ENCODE results near the gene DYNLT5. TPM values are rescaled to one million over a fixed set of nuclear protein-coding genes. Genes with fewer than 3 reads are reported as not detected.
"Not testable (repeated sequence)": the region's sequence is repeated elsewhere in the genome, so short reads cannot be mapped to it uniquely, and the experiment has no call there.

Gene DYNLT5
- polyA plus RNA-seq, 3 donors from 2014 or later: not detected

DNA sequence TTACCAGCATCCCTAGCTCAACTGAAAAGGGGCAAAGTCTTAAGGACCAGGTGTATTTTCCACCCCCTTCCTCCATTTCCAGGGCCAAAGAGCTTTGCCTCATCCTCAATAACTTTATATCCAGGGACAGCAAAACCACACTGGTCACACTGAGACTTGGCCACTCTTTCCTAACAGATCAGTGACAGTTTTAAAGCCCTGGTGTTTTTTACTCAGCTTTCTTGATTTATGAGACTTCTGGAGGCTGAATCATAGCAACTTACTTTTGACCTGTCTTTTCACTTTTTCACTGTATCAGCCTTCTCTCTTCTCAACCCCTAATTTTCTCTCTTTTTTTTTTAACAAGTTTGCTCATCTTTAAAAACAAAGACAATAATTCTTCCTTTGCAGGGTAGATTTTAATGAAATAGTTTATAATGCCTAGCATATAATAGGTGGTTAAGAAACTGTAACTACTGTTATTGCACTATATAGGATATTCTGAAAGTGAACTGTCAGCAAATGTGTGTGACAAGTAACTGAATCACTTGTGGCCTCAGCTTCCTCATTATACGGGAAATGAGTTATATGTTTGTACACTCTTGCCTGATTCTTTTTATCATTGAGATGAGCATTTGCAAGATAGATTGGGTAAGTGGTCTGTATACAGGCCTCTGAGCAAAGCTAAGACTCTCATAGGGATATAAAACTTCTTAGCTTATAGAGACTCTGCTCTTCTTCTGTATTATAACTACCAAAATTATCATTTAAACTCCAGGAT, 19.7 kb upstream of the DYNLT5 start:
- H3K4me3 Mint-ChIP-seq: no peak overlapping the region
- no peak for DNase-seq
- H3K36me3 Mint-ChIP-seq: no peaks in the 10 kb centered on the region

GRCh38 chr1:66733348-66734017, 18.8 kb upstream of the DYNLT5 start:
- Mint-ChIP-seq H3K36me3 (no peaks in the 10 kb centered on the region), H3K9me3 (no peaks in the 10 kb centered on the region), H3K4me1 (peaks cover 0 to 5% of the 10 kb centered on the region in 2 donors), H3K4me3 (no peak overlapping the region), H3K27ac (no peak overlapping the region), H3K27me3 (ENCODE audit: low read depth in 3 of 3) (peaks cover 0 to 4% (median 4%) of the 10 kb centered on the region in 3 donors)
- DNase-seq: no peak

More for the DNA sequence above, 19.7 kb upstream of the DYNLT5 start:
- peaks cover 0 to 6% (median 4%) of the 10 kb centered on the region in 3 donors for H3K27me3 Mint-ChIP-seq (ENCODE audit: low read depth in 3 of 3)
- H3K4me1 Mint-ChIP-seq: peaks cover 0 to 5% of the 10 kb centered on the region in 2 donors
- H3K27ac Mint-ChIP-seq: no peak overlapping the region
- no peaks in the 10 kb centered on the region for H3K9me3 Mint-ChIP-seq

- not testable (repeated sequence) for H3K36me3 Mint-ChIP-seq; DNase-seq; H3K9me3 Mint-ChIP-seq; H3K27ac Mint-ChIP-seq; H3K4me1 Mint-ChIP-seq; H3K4me3 Mint-ChIP-seq; H3K27me3 Mint-ChIP-seq (ENCODE audit: low read depth in 3 of 3)
Measured at GRCh38 chr1:66734531-66734930, 17.7 kb upstream of the DYNLT5 start.

DNA sequence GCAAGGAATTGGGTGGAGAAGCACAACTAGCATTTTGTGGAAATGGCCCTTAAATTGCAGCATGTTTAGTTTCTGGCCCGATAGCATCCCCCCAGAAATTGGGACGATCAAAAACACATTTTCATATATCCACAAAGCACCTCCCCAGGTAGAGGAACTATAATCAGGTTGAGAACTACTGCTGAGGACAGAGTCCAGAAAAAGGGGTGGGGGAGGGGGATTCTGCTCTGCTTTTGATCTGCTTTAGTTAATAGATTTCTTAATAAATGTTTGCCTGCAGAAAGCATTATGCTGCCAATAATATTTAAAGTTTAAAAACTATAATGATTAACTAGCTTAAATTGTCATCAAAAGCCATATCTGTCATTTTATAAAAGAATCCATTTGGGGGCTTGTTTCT, 14.4 kb upstream of the DYNLT5 start:
- H3K4me1 Mint-ChIP-seq: peaks cover 0 to 5% of the 10 kb centered on the region in 2 donors
- no peak overlapping the region for H3K4me3 Mint-ChIP-seq
- DNase-seq: no peak
- no peaks in the 10 kb centered on the region for H3K36me3 Mint-ChIP-seq
- no peak overlapping the region for H3K27ac Mint-ChIP-seq
- H3K9me3 Mint-ChIP-seq: no peaks in the 10 kb centered on the region
- peaks cover 0 to 2% (median 0%) of the 10 kb centered on the region in 3 donors for H3K27me3 Mint-ChIP-seq (ENCODE audit: low read depth in 3 of 3)

GRCh38 chr1:66739401-66740157, 12.7 kb upstream of the DYNLT5 start:
- no peaks in the 10 kb centered on the region for H3K36me3 Mint-ChIP-seq
- H3K27ac Mint-ChIP-seq: no peak overlapping the region
- peaks cover 0 to 5% of the 10 kb centered on the region in 2 donors for H3K4me1 Mint-ChIP-seq
- peaks cover 0 to 3% (median 2%) of the 10 kb centered on the region in 3 donors for H3K27me3 Mint-ChIP-seq (ENCODE audit: low read depth in 3 of 3)
- H3K9me3 Mint-ChIP-seq: no peaks in the 10 kb centered on the region
- no peak overlapping the region for H3K4me3 Mint-ChIP-seq
- DNase-seq: no peak

- no peak overlapping the region for H3K4me3 Mint-ChIP-seq
- H3K27me3 Mint-ChIP-seq (ENCODE audit: low read depth in 3 of 3): peaks cover 3 to 4% (median 3%) of the 10 kb centered on the region in 3 donors
- H3K36me3 Mint-ChIP-seq: no peaks in the 10 kb centered on the region
Measured at GRCh38 chr1:66745451-66745850, 6.8 kb upstream of the DYNLT5 start.

DNA sequence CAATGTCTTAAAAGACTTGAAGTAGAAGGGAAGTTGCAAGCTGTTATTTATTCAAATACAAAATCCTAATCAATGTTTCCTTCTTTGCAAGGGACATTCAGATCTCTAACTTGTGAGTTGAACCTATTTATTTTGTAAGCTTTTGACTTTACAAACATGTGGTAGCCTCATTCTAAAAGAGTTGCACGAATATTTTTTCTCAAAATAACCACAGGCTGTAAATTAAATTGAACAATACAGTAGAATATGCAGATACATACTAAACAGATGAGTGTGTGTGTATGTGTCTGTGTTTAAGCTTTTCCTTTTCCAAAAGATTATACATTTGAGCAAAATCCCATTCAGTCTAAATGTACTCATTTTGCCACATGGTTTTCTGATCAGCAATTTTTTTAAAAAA, 4.8 kb upstream of the DYNLT5 start:
- no peak for DNase-seq
- Mint-ChIP-seq H3K27me3 (ENCODE audit: low read depth in 3 of 3) (peaks cover 12 to 14% (median 12%) of the 10 kb centered on the region in 3 donors), H3K9me3 (no peaks in the 10 kb centered on the region), H3K27ac (no peak overlapping the region), H3K4me1 (peaks cover 0 to 5% of the 10 kb centered on the region in 2 donors), H3K4me3 (no peak overlapping the region), H3K36me3 (no peaks in the 10 kb centered on the region)

More at GRCh38 chr1:66745451-66745850, 6.8 kb upstream of the DYNLT5 start:
- Mint-ChIP-seq H3K27ac (no peak overlapping the region), H3K9me3 (no peaks in the 10 kb centered on the region), H3K4me1 (no peaks in the 10 kb centered on the region)
- DNase-seq: no peak

DNA sequence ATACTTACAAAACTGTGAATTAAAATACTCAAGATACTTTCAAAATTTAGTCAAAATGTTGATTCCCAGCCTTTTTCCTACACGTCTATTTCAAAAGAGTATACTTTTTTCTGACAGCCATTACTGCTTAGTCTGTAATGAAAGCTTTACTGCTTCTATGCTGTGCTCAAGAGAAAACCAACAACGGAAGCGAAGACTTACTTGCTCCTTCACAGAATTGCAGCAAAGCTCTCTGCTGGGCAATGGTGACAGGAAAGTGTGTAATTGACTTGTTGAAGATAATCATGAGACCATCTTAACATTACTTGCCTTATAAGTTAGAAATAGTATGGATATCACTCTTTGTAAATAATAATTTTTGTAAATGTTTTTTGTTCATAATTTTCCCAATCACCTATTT, 1.7 kb upstream of the DYNLT5 start:
- peaks cover 12 to 20% (median 12%) of the 10 kb centered on the region in 3 donors for H3K27me3 Mint-ChIP-seq (ENCODE audit: low read depth in 3 of 3)
- peaks cover 0 to 3% (median 0%) of the 10 kb centered on the region in 3 donors for H3K36me3 Mint-ChIP-seq
- H3K9me3 Mint-ChIP-seq: no peaks in the 10 kb centered on the region
- H3K4me1 Mint-ChIP-seq: peaks cover 6 to 8% of the 10 kb centered on the region in 2 donors
- no peak overlapping the region for H3K27ac Mint-ChIP-seq
- no peak for DNase-seq
- H3K4me3 Mint-ChIP-seq: no peak overlapping the region

GRCh38 chr1:66751160-66751559, 1.1 kb upstream of the DYNLT5 start:
- H3K27me3 Mint-ChIP-seq (ENCODE audit: low read depth in 3 of 3): peaks cover 12 to 20% (median 12%) of the 10 kb centered on the region in 3 donors
- H3K27ac Mint-ChIP-seq: no peak overlapping the region
- H3K4me1 Mint-ChIP-seq: peaks cover 6 to 8% of the 10 kb centered on the region in 2 donors
- no peaks in the 10 kb centered on the region for H3K9me3 Mint-ChIP-seq
- H3K4me3 Mint-ChIP-seq: no peak overlapping the region
- H3K36me3 Mint-ChIP-seq: peaks cover 0 to 3% (median 0%) of the 10 kb centered on the region in 3 donors
- DNase-seq: no peak

GRCh38 chr1:66752671-66753371, 562 bp downstream of the DYNLT5 start:
- H3K27me3 Mint-ChIP-seq (ENCODE audit: low read depth in 3 of 3): peaks cover 12 to 16% (median 12%) of the 10 kb centered on the region in 3 donors
- H3K9me3 Mint-ChIP-seq: no peaks in the 10 kb centered on the region
- H3K27ac Mint-ChIP-seq: no peak overlapping the region
- peak overlapping the region in 4 of 5 donors; percentile 44 to 72 (median 60) for H3K4me3 Mint-ChIP-seq
- H3K36me3 Mint-ChIP-seq: peaks cover 0 to 3% (median 0%) of the 10 kb centered on the region in 3 donors
- H3K4me1 Mint-ChIP-seq: peaks cover 6 to 8% of the 10 kb centered on the region in 2 donors
- DNase-seq: no peak

GRCh38 chr1:66757722-66758240, 5.5 kb downstream of the DYNLT5 start:
- H3K4me1 Mint-ChIP-seq: peaks cover 3 to 5% of the 10 kb centered on the region in 2 donors
- H3K4me3 Mint-ChIP-seq: no peak overlapping the region
- no peak overlapping the region for H3K27ac Mint-ChIP-seq
- H3K27me3 Mint-ChIP-seq (ENCODE audit: low read depth in 3 of 3): peaks cover 3 to 7% (median 3%) of the 10 kb centered on the region in 3 donors
- peaks cover 0 to 3% (median 0%) of the 10 kb centered on the region in 3 donors for H3K36me3 Mint-ChIP-seq
- H3K9me3 Mint-ChIP-seq: no peaks in the 10 kb centered on the region
- no peak for DNase-seq

DNA sequence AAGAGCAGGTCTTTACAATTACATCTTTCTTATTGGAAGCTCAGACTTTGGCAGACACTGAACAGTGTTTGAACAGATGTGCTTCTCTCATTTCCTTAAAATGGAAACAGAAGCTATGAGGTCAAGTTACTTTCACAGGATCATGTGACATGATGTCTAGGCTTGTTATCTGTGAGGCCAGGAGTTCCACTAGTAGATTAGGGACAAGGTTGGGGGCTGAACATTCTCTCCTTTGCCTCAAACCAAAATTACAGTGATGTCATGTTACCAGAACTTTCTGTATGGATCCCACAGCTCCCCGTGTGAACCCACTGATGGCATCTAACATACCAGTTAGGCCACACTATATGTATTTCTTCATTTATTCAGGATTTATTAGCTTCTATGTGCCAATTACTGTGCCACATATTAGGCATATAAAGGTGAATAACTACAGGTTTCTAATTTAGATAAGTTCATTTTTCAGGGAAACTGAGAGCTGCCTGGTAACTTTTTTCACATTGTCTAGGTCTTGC, 6.0 kb downstream of the DYNLT5 start:
- no peaks in the 10 kb centered on the region for H3K4me1 Mint-ChIP-seq
- peaks cover 3 to 7% (median 3%) of the 10 kb centered on the region in 3 donors for H3K27me3 Mint-ChIP-seq (ENCODE audit: low read depth in 3 of 3)
- no peak overlapping the region for H3K4me3 Mint-ChIP-seq
- H3K36me3 Mint-ChIP-seq: no peaks in the 10 kb centered on the region
- no peak for DNase-seq
- H3K27ac Mint-ChIP-seq: no peak overlapping the region
- H3K9me3 Mint-ChIP-seq: no peaks in the 10 kb centered on the region

DNA sequence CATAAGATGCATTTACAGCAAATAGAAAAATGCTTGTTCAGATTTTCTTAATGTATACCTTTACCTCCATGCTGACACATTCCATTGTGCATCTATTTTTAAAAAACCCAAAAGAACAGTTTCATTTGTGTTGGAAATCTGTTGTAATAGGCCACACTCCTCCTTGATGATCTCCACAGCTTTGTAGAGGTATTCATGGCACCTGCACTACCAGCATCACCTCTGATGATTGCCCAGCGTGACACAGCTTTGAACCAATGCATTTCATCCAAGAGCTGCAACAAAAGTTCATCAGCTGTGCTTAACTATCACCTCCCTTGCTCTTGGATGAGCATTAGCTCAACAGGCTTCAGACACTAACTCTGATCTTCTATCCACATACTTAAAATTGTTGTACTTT, 8.2 kb downstream of the DYNLT5 start:
- no peaks in the 10 kb centered on the region for H3K4me1 Mint-ChIP-seq
- H3K27me3 Mint-ChIP-seq (ENCODE audit: low read depth in 3 of 3): peaks cover 0 to 3% (median 2%) of the 10 kb centered on the region in 3 donors
- H3K36me3 Mint-ChIP-seq: no peaks in the 10 kb centered on the region
- H3K9me3 Mint-ChIP-seq: no peaks in the 10 kb centered on the region
- no peak overlapping the region for H3K4me3 Mint-ChIP-seq
- H3K27ac Mint-ChIP-seq: no peak overlapping the region
- DNase-seq: no peak
